ENCODE results near the gene NHLH2.

Gene NHLH2

GRCh38 chr1:115873184-115873583, 32.3 kb upstream of the NHLH2 start:
- FAIRE-seq, result no peak
- no peak for DNase-seq (ENCODE audit: insufficient read length, low spot score)
- TF ChIP-seq SPI1 (IDR thresholded peaks at IDR 0.05; ENCODE audit: low read depth, low read length), result no peak
- TF ChIP-seq POLR2AphosphoS5 (IDR thresholded peaks at IDR 0.05; ENCODE audit: low read depth, low read length), result no peak
- TF ChIP-seq PAX5 (IDR thresholded peaks at IDR 0.05; ENCODE audit: insufficient read depth, low read length, severe bottlenecking), result no peak
- no peak for TF ChIP-seq POU2F2 (IDR thresholded peaks at IDR 0.05; ENCODE audit: low read depth, low read length)
- no peak for TF ChIP-seq TAF1 (IDR thresholded peaks at IDR 0.05; ENCODE audit: low read depth, low read length)
- TF ChIP-seq POLR2A (IDR thresholded peaks at IDR 0.05; ENCODE audit: low read depth, low read length), result no peak

- FAIRE-seq (no peak), DNase-seq (ENCODE audit: insufficient read length, low spot score) (no peak)
- TF ChIP-seq POU2F2 (IDR thresholded peaks at IDR 0.05; ENCODE audit: low read depth, low read length) (no peak), POLR2AphosphoS5 (IDR thresholded peaks at IDR 0.05; ENCODE audit: low read depth, low read length) (no peak), POLR2A (IDR thresholded peaks at IDR 0.05; ENCODE audit: low read depth, low read length) (no peak), TAF1 (IDR thresholded peaks at IDR 0.05; ENCODE audit: low read depth, low read length) (no peak), PAX5 (IDR thresholded peaks at IDR 0.05; ENCODE audit: insufficient read depth, low read length, severe bottlenecking) (no peak), SPI1 (IDR thresholded peaks at IDR 0.05; ENCODE audit: low read depth, low read length) (no peak)
These were observed 28.1 kb upstream of the NHLH2 start for GRCh38 chr1:115869064-115869463.

DNA sequence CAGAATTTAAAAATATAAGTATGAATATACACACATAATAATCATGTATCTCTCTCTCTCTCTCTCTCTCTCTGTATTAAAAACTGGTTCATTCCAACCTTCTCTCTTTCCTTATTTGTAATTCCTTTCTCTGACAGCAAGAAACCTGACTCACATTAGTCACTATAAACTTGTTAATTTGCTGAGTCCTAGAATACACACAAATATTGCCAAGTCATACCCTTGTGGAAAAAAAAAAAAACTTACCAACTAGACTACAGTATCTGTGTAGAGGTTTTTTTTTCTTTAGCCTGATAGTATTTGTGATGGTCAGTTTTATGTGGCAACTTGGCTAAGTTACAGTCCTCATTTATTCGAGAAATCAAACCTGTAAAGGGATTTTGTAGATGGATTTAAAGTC, 26.3 kb upstream of the NHLH2 start:
- FAIRE-seq (no peak), DNase-seq (ENCODE audit: insufficient read length, low spot score) (no peak)
- TF ChIP-seq POLR2AphosphoS5 (IDR thresholded peaks at IDR 0.05; ENCODE audit: low read depth, low read length), result no peak
- TF ChIP-seq POU2F2 (IDR thresholded peaks at IDR 0.05; ENCODE audit: low read depth, low read length), result no peak
- TF ChIP-seq TAF1 (IDR thresholded peaks at IDR 0.05; ENCODE audit: low read depth, low read length), result no peak

- TF ChIP-seq PAX5 (IDR thresholded peaks at IDR 0.05; ENCODE audit: insufficient read depth, low read length, severe bottlenecking) (no peak), POLR2AphosphoS5 (IDR thresholded peaks at IDR 0.05; ENCODE audit: low read depth, low read length) (no peak), POU2F2 (IDR thresholded peaks at IDR 0.05; ENCODE audit: low read depth, low read length) (no peak), SPI1 (IDR thresholded peaks at IDR 0.05; ENCODE audit: low read depth, low read length) (no peak), POLR2A (IDR thresholded peaks at IDR 0.05; ENCODE audit: low read depth, low read length) (no peak), TAF1 (IDR thresholded peaks at IDR 0.05; ENCODE audit: low read depth, low read length) (no peak)
- no peak for DNase-seq (ENCODE audit: insufficient read length, low spot score)
- FAIRE-seq, result no peak
These were observed 24.9 kb upstream of the NHLH2 start for GRCh38 chr1:115865704-115866380.

DNA sequence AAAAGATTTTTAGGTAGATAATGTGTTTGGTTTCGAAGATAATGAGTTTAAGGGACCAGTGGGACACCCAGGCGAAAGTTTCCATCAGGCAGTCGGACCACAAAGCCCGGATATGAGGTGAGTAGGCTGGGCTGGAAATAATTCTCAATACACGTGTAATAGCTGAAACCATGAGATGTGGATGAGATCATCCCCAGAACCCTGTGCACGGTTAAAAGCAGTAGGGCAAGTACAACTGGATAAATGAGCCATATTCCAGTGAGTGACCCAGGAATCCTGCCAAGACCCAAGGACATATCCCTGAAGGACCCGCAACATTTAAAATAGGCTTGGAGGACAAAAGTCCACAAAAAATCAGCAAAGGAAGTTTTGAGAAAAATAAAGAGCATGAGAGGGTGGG, 21.5 kb upstream of the NHLH2 start:
- TF ChIP-seq POLR2A (IDR thresholded peaks at IDR 0.05; ENCODE audit: low read depth, low read length) (no peak), SPI1 (IDR thresholded peaks at IDR 0.05; ENCODE audit: low read depth, low read length) (no peak), PAX5 (IDR thresholded peaks at IDR 0.05; ENCODE audit: insufficient read depth, low read length, severe bottlenecking) (no peak), TAF1 (IDR thresholded peaks at IDR 0.05; ENCODE audit: low read depth, low read length) (no peak), POLR2AphosphoS5 (IDR thresholded peaks at IDR 0.05; ENCODE audit: low read depth, low read length) (no peak), POU2F2 (IDR thresholded peaks at IDR 0.05; ENCODE audit: low read depth, low read length) (no peak)
- FAIRE-seq (no peak), DNase-seq (ENCODE audit: insufficient read length, low spot score) (no peak)

DNA sequence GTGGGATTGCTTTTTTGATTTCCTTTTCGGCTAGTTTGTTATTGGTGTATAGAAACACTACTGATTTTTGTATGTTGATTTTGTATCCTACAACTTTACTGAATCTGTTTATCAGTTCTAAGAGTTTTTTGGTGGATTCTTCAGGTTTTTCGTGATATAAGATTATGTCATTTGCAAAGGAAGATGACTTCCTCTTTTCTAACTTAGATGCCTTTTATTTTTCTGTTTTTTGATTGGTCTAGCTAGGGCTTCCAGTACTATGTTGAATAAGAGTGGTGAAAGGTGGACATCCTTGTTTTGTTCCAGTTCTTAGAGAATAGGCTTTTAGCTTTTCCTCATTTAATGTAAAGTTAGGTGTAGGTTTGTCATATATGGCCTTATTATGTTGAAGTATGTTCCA, 13.1 kb upstream of the NHLH2 start:
- FAIRE-seq, result no peak
- TF ChIP-seq POLR2AphosphoS5 (IDR thresholded peaks at IDR 0.05; ENCODE audit: low read depth, low read length) (no peak), SPI1 (IDR thresholded peaks at IDR 0.05; ENCODE audit: low read depth, low read length) (peak; percentile 32; the same call in 1 of the 2 replicates), PAX5 (IDR thresholded peaks at IDR 0.05; ENCODE audit: insufficient read depth, low read length, severe bottlenecking) (no peak)
- no peak for DNase-seq (ENCODE audit: insufficient read length, low spot score)

GRCh38 chr1:115850937-115851336, 10.0 kb upstream of the NHLH2 start:
- FAIRE-seq, result no peak
- DNase-seq (ENCODE audit: insufficient read length, low spot score), result no peak

DNA sequence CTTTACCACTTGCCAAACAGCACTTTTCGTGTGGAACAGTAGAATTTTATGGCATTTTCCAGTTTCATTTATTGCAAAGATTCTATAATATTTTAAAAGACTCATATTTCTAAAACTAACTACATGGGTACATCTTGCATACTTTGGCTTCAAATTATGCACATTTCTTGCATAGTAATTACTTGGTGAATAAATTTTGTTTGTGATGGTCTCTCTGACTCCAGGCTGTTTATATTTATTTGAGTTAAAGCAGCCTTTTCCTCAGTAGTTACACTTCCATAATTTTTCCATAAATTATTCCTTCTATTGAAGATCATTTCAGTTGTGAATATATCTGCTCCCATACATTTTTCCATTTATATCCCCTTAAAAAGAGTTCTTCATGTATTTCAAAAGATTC, 6.9 kb upstream of the NHLH2 start:
- TF ChIP-seq SPI1 (IDR thresholded peaks at IDR 0.05; ENCODE audit: low read depth, low read length) (no peak), PAX5 (IDR thresholded peaks at IDR 0.05; ENCODE audit: insufficient read depth, low read length, severe bottlenecking) (no peak), POU2F2 (IDR thresholded peaks at IDR 0.05; ENCODE audit: low read depth, low read length) (no peak), TAF1 (IDR thresholded peaks at IDR 0.05; ENCODE audit: low read depth, low read length) (no peak), POLR2AphosphoS5 (IDR thresholded peaks at IDR 0.05; ENCODE audit: low read depth, low read length) (no peak), POLR2A (IDR thresholded peaks at IDR 0.05; ENCODE audit: low read depth, low read length) (no peak)
- DNase-seq (ENCODE audit: insufficient read length, low spot score) (no peak), FAIRE-seq (no peak)

More at GRCh38 chr1:115850937-115851336, 10.0 kb upstream of the NHLH2 start:
- TF ChIP-seq SPI1 (IDR thresholded peaks at IDR 0.05; ENCODE audit: low read depth, low read length), result no peak
- no peak for TF ChIP-seq POLR2AphosphoS5 (IDR thresholded peaks at IDR 0.05; ENCODE audit: low read depth, low read length)
- TF ChIP-seq TAF1 (IDR thresholded peaks at IDR 0.05; ENCODE audit: low read depth, low read length), result no peak
- TF ChIP-seq POU2F2 (IDR thresholded peaks at IDR 0.05; ENCODE audit: low read depth, low read length), result no peak
- TF ChIP-seq POLR2A (IDR thresholded peaks at IDR 0.05; ENCODE audit: low read depth, low read length), result no peak
- TF ChIP-seq PAX5 (IDR thresholded peaks at IDR 0.05; ENCODE audit: insufficient read depth, low read length, severe bottlenecking), result no peak

DNA sequence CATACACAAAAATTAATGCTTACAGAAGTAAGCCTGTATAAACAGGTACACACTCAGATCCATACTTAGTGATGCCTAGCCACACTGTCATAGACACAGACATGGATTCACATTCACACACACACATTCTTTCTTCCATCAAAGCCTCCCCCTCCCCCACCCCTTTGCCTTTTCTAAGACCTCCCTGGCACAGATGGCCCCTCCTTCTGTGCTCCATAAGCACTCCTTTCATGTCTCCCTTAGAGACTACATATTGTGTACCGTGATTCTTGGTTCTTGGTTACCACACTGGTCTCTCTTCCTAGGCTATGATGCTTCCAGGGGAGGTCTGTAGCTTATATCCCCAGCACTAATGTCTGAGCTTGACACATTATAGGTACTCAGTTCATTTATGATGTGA, 2.0 kb upstream of the NHLH2 start:
- TF ChIP-seq POLR2AphosphoS5 (IDR thresholded peaks at IDR 0.05; ENCODE audit: low read depth, low read length), result no peak
- TF ChIP-seq SPI1 (IDR thresholded peaks at IDR 0.05; ENCODE audit: low read depth, low read length), result no peak
- TF ChIP-seq POLR2A (IDR thresholded peaks at IDR 0.05; ENCODE audit: low read depth, low read length), result no peak
- FAIRE-seq, result no peak
- DNase-seq (ENCODE audit: insufficient read length, low spot score), result no peak

DNA sequence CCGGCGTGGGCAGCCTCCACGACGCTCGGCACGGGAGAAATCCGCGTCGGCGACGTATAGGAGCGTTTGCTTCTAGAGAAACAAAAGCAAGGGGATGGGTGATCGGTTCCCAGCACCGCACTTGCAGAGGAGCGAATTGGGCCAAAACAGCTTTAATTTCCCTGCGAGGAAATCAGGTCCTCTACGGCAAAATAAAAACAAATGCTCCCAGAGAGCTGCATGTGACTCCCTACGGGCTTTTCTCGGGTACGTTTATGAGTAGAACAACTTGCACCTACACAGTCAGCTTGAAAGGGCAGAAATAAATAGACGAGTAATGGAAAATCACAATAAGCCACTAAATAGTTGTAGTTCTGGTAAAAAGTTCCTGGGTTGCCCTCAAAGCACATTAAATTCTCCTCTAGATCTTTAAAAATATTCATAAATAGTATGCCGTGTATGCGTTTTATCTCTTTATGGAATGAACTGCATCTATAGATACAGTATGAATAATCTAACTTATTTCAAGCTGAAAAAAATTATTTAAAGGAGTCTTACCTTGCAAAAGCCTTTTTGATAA, 1.2 kb downstream of the NHLH2 start:
- no peak for FAIRE-seq
- DNase-seq (ENCODE audit: insufficient read length, low spot score), result no peak
- no peak for TF ChIP-seq PAX5 (IDR thresholded peaks at IDR 0.05; ENCODE audit: insufficient read depth, low read length, severe bottlenecking)
- no peak for TF ChIP-seq POLR2AphosphoS5 (IDR thresholded peaks at IDR 0.05; ENCODE audit: low read depth, low read length)
- no peak for TF ChIP-seq SPI1 (IDR thresholded peaks at IDR 0.05; ENCODE audit: low read depth, low read length)
- no peak for TF ChIP-seq POLR2A (IDR thresholded peaks at IDR 0.05; ENCODE audit: low read depth, low read length)
- no peak for TF ChIP-seq POU2F2 (IDR thresholded peaks at IDR 0.05; ENCODE audit: low read depth, low read length)
- TF ChIP-seq TAF1 (IDR thresholded peaks at IDR 0.05; ENCODE audit: low read depth, low read length), result no peak
